GM12878 (cell line): Measurements from ENCODE around the gene PAK5. TPM values are rescaled to one million over a fixed set of nuclear protein-coding genes. Genes with fewer than 3 reads are reported as not detected.

Experiments used
- ATAC-seq: fragments of 200-7000 bp; cut with Tn5 transposase; 3 replicates; pipeline ENCODE4 v1.9.1; 2020; ENCODE audit warnings: mild to moderate bottlenecking, moderate library complexity
- BruUV-seq: library from RNA; stranded (reverse); fragments of 400-500 nt; replicated peaks from 2 replicates; lab custom pipeline; 2021; lab: Mats Ljungman, UMichigan
- CTCF ChIA-PET: fragments of 300-600 bp; sonication (Branson Sonifier 250); formaldehyde crosslinking; extraction: SDS; loops from one replicate; lab custom pipeline; 2021; ENCODE audit warnings: inconsistent platforms; lab: Yijun Ruan, JAX
- POLR2A ChIA-PET: fragments of 350-600 bp; formaldehyde crosslinking; extraction: SDS; loops from one replicate; lab custom pipeline; 2021; ENCODE audit warnings: inconsistent platforms; lab: Charles Lee
- RAD21 ChIA-PET: fragments of 300-600 bp; sonication (Branson Sonifier 250); formaldehyde crosslinking; loops from one replicate; lab custom pipeline; 2023; ENCODE audit warnings: antibody characterized with exemption; ENCODE audit not compliant: unreplicated experiment; lab: Charles Lee
- SMC1A ChIA-PET: fragments of 300-600 bp; sonication (Branson Sonifier 250); formaldehyde crosslinking; loops from one replicate; lab custom pipeline; 2023; ENCODE audit not compliant: unreplicated experiment, uncharacterized antibody; lab: Charles Lee
- DNase-seq: peaks from one replicate; pipeline ENCODE4 v3.0.0-alpha.2; 2011; ENCODE audit warnings: low read depth, low spot score
- FAIRE-seq: peaks from 3 replicates; lab custom pipeline; 2011; peaks lifted over from hg19 to GRCh38; lab: Jason Lieb, UNC
- H2AFZ ChIP-seq: 2 replicates; pipeline ENCODE4 v1.6.0; 2011; ENCODE audit warnings: low read depth, low read length, control low read depth; ENCODE audit not compliant: control insufficient read depth
- H3K27ac ChIP-seq: 2 replicates; pipeline ENCODE4 v1.5.1; 2011; ENCODE audit warnings: control low read depth; ENCODE audit not compliant: control insufficient read depth, insufficient read depth
- H3K27me3 ChIP-seq, 2 experiments: replicated peaks in 1 of 2; 2 replicates each; pipeline versions ENCODE4 v1.6.0 to v1.6.1; 2011; ENCODE audit warnings: low read length in 1 of 2; ENCODE audit not compliant: control insufficient read depth in 2 of 2, insufficient read depth in 2 of 2
- H3K36me3 ChIP-seq, 2 experiments: 2 replicates each; pipeline ENCODE4 v1.5.1; 2011; ENCODE audit warnings: low read length in 1 of 2; ENCODE audit not compliant: control insufficient read depth in 2 of 2, insufficient read depth in 2 of 2
- H3K4me1 ChIP-seq: 2 replicates; pipeline ENCODE4 v1.6.1; 2011; ENCODE audit warnings: mild to moderate bottlenecking, low read length, moderate library complexity, mixed read lengths; ENCODE audit not compliant: control insufficient read depth, insufficient read depth
- H3K4me2 ChIP-seq: 2 replicates; pipeline ENCODE4 v1.6.0; 2011; ENCODE audit warnings: control low read depth; ENCODE audit not compliant: control insufficient read depth, insufficient read depth
- H3K4me3 ChIP-seq: fragments of 200-600 bp; sonication (generic); 2 replicates; pipeline ENCODE4 v1.5.1; 2016
- H3K79me2 ChIP-seq: 2 replicates; pipeline ENCODE4 v1.6.0; 2011; ENCODE audit warnings: low read length; ENCODE audit not compliant: control insufficient read depth, insufficient read depth
- H3K9ac ChIP-seq: 2 replicates; pipeline ENCODE4 v1.8.0; 2011; ENCODE audit warnings: low read length, control low read depth, mixed read lengths; ENCODE audit not compliant: control insufficient read depth, insufficient read depth
- H3K9me3 ChIP-seq: replicated peaks from 3 replicates; pipeline ENCODE4 v1.5.1; 2011; ENCODE audit warnings: mild to moderate bottlenecking, low read length; ENCODE audit not compliant: control insufficient read depth, insufficient read depth
- H4K20me1 ChIP-seq: 2 replicates; pipeline ENCODE4 v1.6.0; 2011; ENCODE audit not compliant: control insufficient read depth, insufficient read depth
- EP300 ChIP-seq, 2 experiments: fragments of 150-350 bp in 1 of 2; IDR thresholded peaks; 2 replicates each; pipeline ENCODE4 v1.6.1; 2011 to 2012; ENCODE audit warnings: low read depth in 2 of 2, low read length in 2 of 2, borderline replicate concordance in 1 of 2, improper control_type of control experiment in 1 of 2, inconsistent platforms in 1 of 2; ENCODE audit not compliant: control insufficient read depth in 1 of 2
- ETV6 ChIP-seq, 2 experiments: fragments of 450-650 bp in 1 of 2; IDR thresholded peaks in 1 of 2; conservative IDR thresholded peaks in 1 of 2; 2 replicates each; pipeline ENCODE4 v1.6.1; 2014; ENCODE audit warnings: antibody characterized with exemption in 1 of 2, borderline replicate concordance in 1 of 2, low read depth in 1 of 2, mild to moderate bottlenecking in 1 of 2, moderate library complexity in 1 of 2
- IKZF1 ChIP-seq: fragments of 450-650 bp; conservative IDR thresholded peaks from 2 replicates; pipeline ENCODE4 v1.6.1; 2017; ENCODE audit warnings: antibody characterized with exemption, mild to moderate bottlenecking
- KAT2A ChIP-seq: conservative IDR thresholded peaks from 2 replicates; pipeline ENCODE4 v1.6.1; 2011; ENCODE audit warnings: low read depth, low read length; ENCODE audit not compliant: control insufficient read depth
- NBN ChIP-seq: fragments of 450-650 bp; IDR thresholded peaks from 2 replicates; pipeline ENCODE4 v1.6.1; 2016
- NKRF ChIP-seq: fragments of 450-650 bp; conservative IDR thresholded peaks from 2 replicates; pipeline ENCODE4 v1.6.1; 2017; ENCODE audit warnings: mild to moderate bottlenecking, moderate library complexity
- PAX5 ChIP-seq: IDR thresholded peaks from 2 replicates; pipeline ENCODE4 v1.6.1; 2011; ENCODE audit warnings: low read depth, low read length, borderline replicate concordance
- PML ChIP-seq: IDR thresholded peaks from 2 replicates; pipeline ENCODE4 v1.6.1; 2012; ENCODE audit warnings: low read length, inconsistent platforms
- POLR2AphosphoS5 ChIP-seq: IDR thresholded peaks from 2 replicates; pipeline ENCODE4 v1.6.1; 2011; ENCODE audit warnings: mild to moderate bottlenecking, low read length, inconsistent platforms
- SMAD1 ChIP-seq: fragments of 450-650 bp; IDR thresholded peaks from 2 replicates; pipeline ENCODE4 v1.6.1; 2018; ENCODE audit warnings: mild to moderate bottlenecking, low read depth; ENCODE audit not compliant: partially characterized antibody
- SMC3 ChIP-seq: IDR thresholded peaks from 2 replicates; pipeline ENCODE4 v1.6.1; 2011; ENCODE audit warnings: low read length, improper control_type of control experiment, borderline replicate concordance
- SREBF2 ChIP-seq: IDR thresholded peaks from 2 replicates; pipeline ENCODE4 v1.6.1; 2012; ENCODE audit warnings: mild to moderate bottlenecking, low read length
- ZNF24 ChIP-seq: fragments of 450-650 bp; IDR thresholded peaks from 2 replicates; pipeline ENCODE4 v1.6.1; 2017; ENCODE audit warnings: antibody characterized with exemption, mild to moderate bottlenecking
- ZNF592 ChIP-seq: fragments of 450-650 bp; IDR thresholded peaks from 2 replicates; pipeline ENCODE4 v1.6.1; 2017; ENCODE audit warnings: mild to moderate bottlenecking, moderate library complexity
- whole genome bisulfite sequencing: methylation state at CpG from one replicate; pipeline ENCODE4 v1.1.6; 2016; ENCODE audit warnings: low lambda C conversion rate; ENCODE audit not compliant: insufficient replicate concordance, insufficient coverage; ENCODE audit errors: missing lambda C conversion rate; 5-methylcytosine and 5-hydroxymethylcytosine counted together
- in situ Hi-C: fragments of 300-500 bp; cut with MboI; formaldehyde crosslinking; loops from 9 replicates; pipeline ENCODE4 v1.14.3; 2018; ENCODE audit warnings: mixed read lengths
- intact Hi-C: fragments of 100-400 bp; cut with micrococcal nuclease; formaldehyde crosslinking; loops from one replicate; pipeline ENCODE4 v1.14.2; 2022; ENCODE audit not compliant: unreplicated experiment
- polyA plus RNA-seq, 11 experiments: library from polyadenylated mRNA; depleted of rRNA in 4 of 11; unstranded in 6 of 11; stranded (reverse) in 5 of 11; fragments of >200 nt; fragmentation: Nextera tagmentation in 4 of 11; fragmentation: Illumina TruSeq in 1 of 11; extraction: Ambion mirVana in 4 of 11; extraction: Trizol in 1 of 11; gene quantifications; 1 replicate in 1 of 11; 2 replicates in 10 of 11; pipeline versions ENCODE4 v1.2.1 to v1.2.3, GENCODE V29; 2011 to 2016; ENCODE audit warnings: inconsistent platforms in 2 of 11, missing spikeins in 2 of 11, low read depth in 1 of 11
- total RNA-seq, 4 experiments: library from RNA; depleted of rRNA in 3 of 4; stranded (reverse); fragments of >200 nt in 3 of 4; fragmentation: Illumina TruSeq in 1 of 4; extraction: Trizol in 1 of 4; gene quantifications; 2 replicates each; pipeline versions ENCODE4 v1.2.1 to v1.2.3, GENCODE V29; 2013 to 2021
- TF ChIP-seq, protein P1 (sequence below): fragments of 450-650 bp; formaldehyde crosslinking; IDR thresholded peaks from 2 replicates; pipeline ENCODE4 v1.4.0; 2022; ENCODE audit warnings: mild to moderate bottlenecking, moderate library complexity

Gene PAK5
- total and polyA plus RNA-seq, 10 of the 15 experiments (the other 5 are each of a cell fraction or from before 2014, with no cell fraction given): not detected

DNA sequence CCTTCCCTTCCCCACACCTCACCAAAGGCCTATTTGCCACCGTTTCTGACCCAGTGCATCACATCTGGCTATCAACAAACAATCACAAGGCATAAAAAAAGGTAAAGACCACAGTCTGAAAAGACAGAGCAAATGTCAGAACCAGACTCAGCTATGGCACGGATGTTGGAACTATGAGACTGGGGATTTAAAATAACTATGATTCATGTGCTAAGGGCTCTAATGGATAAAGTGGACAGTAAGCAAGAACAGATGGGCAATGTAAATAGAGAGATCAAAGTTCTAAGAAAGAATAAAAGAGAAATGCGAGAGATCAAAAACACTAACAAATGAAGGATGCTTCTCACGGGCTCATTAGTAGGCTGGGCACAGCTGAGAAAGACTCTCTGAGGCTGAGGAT, 225.0 kb downstream of the PAK5 start:
- no peak overlapping the region for H2AFZ ChIP-seq
- H3K27ac ChIP-seq: no peak overlapping the region
- peaks cover 21% of the 10 kb centered on the region for H3K4me1 ChIP-seq
- H3K36me3 ChIP-seq: no peaks in the 10 kb centered on the region
- in situ Hi-C loops (loop anchor here (5.0 to 10.0 kb wide), 2 partner anchors 157 to 811 kb away; no protein-coding TSS in a partner anchor), intact Hi-C loops (loop anchor here (10.0 kb wide), 1 partner anchor 941 kb away; no protein-coding TSS in a partner anchor)
- no peak overlapping the region for H3K9ac ChIP-seq
- H3K79me2 ChIP-seq: no peaks in the 10 kb centered on the region
- no peak for FAIRE-seq
- no peaks in the 10 kb centered on the region for H4K20me1 ChIP-seq
- ChIA-PET CTCF (interaction anchor here (1.0 to 12.0 kb wide), 3 partner anchors 156 to 343 kb away, joined by 3 to 235 read pairs (median 3); no protein-coding TSS in a partner anchor), RAD21 (interaction anchor here (1.2 kb wide), 1 partner anchor 11 kb away, joined by 3 read pairs; no protein-coding TSS in a partner anchor), POLR2A (no interaction called here), SMC1A (interaction anchor here (2.7 kb wide), 1 partner anchor 206 kb away, joined by 15 read pairs; no protein-coding TSS in a partner anchor)
- BruUV-seq: no TSS peak
- H3K4me2 ChIP-seq: no peak overlapping the region
- H3K27me3 ChIP-seq: no peaks in the 10 kb centered on the region
- H3K4me3 ChIP-seq: no peak overlapping the region
- H3K9me3 ChIP-seq: no peaks in the 10 kb centered on the region; the same call in 2 of the 3 replicates
- DNase-seq: no peak
- ATAC-seq: no peak
- 33% methylated on average over 4 of the region's 4 CpGs for WGBS
- TF ChIP-seq KAT2A (no peak), SMC3 (no peak), ETV6 (conservative IDR thresholded peaks at IDR 0.05 in 1 of 2, IDR thresholded peaks at IDR 0.05 in 1 of 2; ENCODE audit: borderline replicate concordance in 1 of 2, low read depth in 1 of 2) (no peak), ZNF24 (no peak), NKRF (no peak), NBN (no peak), PAX5 (no peak), ZNF592 (no peak), POLR2AphosphoS5 (no peak), IKZF1 (no peak), SREBF2 (no peak), SMAD1 (no peak), PML (no peak), EP300 (IDR thresholded peaks at IDR 0.05; ENCODE audit: borderline replicate concordance in 1 of 2, control insufficient read depth in 1 of 2, low read depth in 2 of 2, low read length in 2 of 2) (no peak)
- TF ChIP-seq, protein P1, sequence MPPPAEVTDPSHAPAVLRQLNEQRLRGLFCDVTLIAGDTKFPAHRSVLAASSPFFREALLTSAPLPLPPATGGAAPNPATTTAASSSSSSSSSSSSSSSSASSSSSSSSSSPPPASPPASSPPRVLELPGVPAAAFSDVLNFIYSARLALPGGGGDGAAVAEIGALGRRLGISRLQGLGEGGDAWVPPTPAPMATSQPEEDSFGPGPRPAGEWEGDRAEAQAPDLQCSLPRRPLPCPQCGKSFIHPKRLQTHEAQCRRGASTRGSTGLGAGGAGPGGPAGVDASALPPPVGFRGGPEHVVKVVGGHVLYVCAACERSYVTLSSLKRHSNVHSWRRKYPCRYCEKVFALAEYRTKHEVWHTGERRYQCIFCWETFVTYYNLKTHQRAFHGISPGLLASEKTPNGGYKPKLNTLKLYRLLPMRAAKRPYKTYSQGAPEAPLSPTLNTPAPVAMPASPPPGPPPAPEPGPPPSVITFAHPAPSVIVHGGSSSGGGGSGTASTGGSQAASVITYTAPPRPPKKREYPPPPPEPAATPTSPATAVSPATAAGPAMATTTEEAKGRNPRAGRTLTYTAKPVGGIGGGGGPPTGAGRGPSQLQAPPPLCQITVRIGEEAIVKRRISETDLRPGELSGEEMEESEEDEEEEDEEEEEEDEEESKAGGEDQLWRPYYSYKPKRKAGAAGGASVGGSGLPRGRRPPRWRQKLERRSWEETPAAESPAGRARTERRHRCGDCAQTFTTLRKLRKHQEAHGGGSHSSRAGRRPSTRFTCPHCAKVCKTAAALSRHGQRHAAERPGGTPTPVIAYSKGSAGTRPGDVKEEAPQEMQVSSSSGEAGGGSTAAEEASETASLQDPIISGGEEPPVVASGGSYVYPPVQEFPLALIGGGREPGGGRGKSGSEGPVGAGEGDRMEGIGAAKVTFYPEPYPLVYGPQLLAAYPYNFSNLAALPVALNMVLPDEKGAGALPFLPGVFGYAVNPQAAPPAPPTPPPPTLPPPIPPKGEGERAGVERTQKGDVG (CRISPR knock-in tag): no peak
